KMS-11 (cell line): ENCODE results near the gene RPTN.

ENCODE experiments used
- H2AFZ ChIP-seq: fragments of 200-600 bp; sonication (generic); 2 replicates; pipeline ENCODE4 v1.6.1; 2016; ENCODE audit warnings: antibody characterized with exemption, mixed run types, low read depth
- H3K27ac ChIP-seq: fragments of 200-600 bp; sonication (generic); 2 replicates; pipeline ENCODE4 v1.6.1; 2016; ENCODE audit warnings: mild to moderate bottlenecking, mixed run types
- H3K27me3 ChIP-seq: fragments of 200-600 bp; sonication (generic); 2 replicates; pipeline ENCODE4 v1.6.1; 2017; ENCODE audit warnings: mild to moderate bottlenecking, low read depth, mixed run types, moderate library complexity; ENCODE audit not compliant: insufficient read depth
- H3K36me3 ChIP-seq: fragments of 200-600 bp; sonication (generic); 2 replicates; pipeline ENCODE4 v1.6.1; 2017; ENCODE audit warnings: mild to moderate bottlenecking, mixed run types; ENCODE audit not compliant: insufficient read depth
- H3K4me1 ChIP-seq: fragments of 200-600 bp; sonication (generic); 2 replicates; pipeline ENCODE4 v1.6.1; 2016; ENCODE audit warnings: mild to moderate bottlenecking, low read depth, mixed run types; ENCODE audit not compliant: poor library complexity, severe bottlenecking
- H3K4me2 ChIP-seq: fragments of 200-600 bp; sonication (generic); 2 replicates; pipeline ENCODE4 v1.7.0; 2016; ENCODE audit warnings: mild to moderate bottlenecking, mixed run types
- H3K4me3 ChIP-seq: fragments of 200-600 bp; sonication (generic); IDR thresholded peaks from 2 replicates; pipeline ENCODE4 v1.6.1; 2017; ENCODE audit warnings: low read depth, low read length, mixed read lengths; ENCODE audit not compliant: insufficient read depth
- H3K79me2 ChIP-seq: fragments of 200-600 bp; sonication (generic); 2 replicates; pipeline ENCODE4 v1.6.1; 2016; ENCODE audit warnings: low read depth, mixed run types; ENCODE audit not compliant: insufficient read depth
- H3K9ac ChIP-seq: fragments of 200-600 bp; sonication (generic); 2 replicates; pipeline ENCODE4 v1.6.1; 2016; ENCODE audit warnings: mild to moderate bottlenecking, mixed run types
- H4K20me1 ChIP-seq: fragments of 200-600 bp; sonication (generic); 2 replicates; pipeline ENCODE4 v1.6.1; 2016; ENCODE audit warnings: mild to moderate bottlenecking, mixed run types; ENCODE audit not compliant: insufficient read depth
- TF ChIP-seq, protein P1 (sequence below): fragments of 200-600 bp; sonication (generic); conservative IDR thresholded peaks from 2 replicates; pipeline ENCODE4 v1.6.1; 2017; ENCODE audit warnings: low read depth, mild to moderate bottlenecking, antibody characterized with exemption, low read length, moderate library complexity, mixed read lengths

RPTN gene

GRCh38 chr1:152179566-152179965, 20.5 kb upstream of the RPTN start:
- Histone ChIP-seq H3K9ac (no peak overlapping the region), H3K27ac (no peak overlapping the region), H3K4me1 (no peaks in the 10 kb centered on the region)

DNA sequence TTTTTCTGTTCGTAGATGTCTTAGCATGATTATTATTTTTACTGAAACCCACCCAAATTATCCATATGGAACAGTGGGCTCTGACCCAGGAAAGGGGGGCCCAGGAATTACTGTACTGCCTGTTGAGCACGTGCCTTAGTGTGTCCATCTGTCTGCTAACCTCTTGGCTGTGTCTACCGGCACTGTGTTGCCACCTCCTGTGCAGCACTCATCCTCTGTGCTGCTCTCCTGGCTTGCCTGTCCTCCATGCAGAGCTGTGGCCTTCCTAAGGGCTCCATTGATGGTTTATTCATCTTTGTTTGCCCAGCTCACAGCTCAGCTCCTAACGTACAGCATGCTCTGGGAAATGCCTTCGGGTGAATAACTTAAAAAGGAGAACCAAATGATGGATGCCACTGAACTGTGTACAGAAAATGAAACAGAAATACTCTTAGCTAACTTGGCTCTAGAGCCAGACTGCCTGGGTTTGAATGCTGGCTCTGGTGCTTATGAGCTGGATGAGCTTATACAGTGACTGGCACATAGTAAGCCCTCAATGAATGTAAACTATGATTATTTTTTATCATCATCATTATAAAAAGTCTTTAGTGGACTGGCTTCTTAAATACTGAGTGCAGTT, 11.4 kb upstream of the RPTN start:
- no peaks in the 10 kb centered on the region for H3K27me3 ChIP-seq
- peak overlapping the region; percentile 27; the same call in 1 of the 2 replicates for H3K4me2 ChIP-seq
- no peak overlapping the region for H3K9ac ChIP-seq
- H3K36me3 ChIP-seq: no peaks in the 10 kb centered on the region
- TF ChIP-seq, protein P1, sequence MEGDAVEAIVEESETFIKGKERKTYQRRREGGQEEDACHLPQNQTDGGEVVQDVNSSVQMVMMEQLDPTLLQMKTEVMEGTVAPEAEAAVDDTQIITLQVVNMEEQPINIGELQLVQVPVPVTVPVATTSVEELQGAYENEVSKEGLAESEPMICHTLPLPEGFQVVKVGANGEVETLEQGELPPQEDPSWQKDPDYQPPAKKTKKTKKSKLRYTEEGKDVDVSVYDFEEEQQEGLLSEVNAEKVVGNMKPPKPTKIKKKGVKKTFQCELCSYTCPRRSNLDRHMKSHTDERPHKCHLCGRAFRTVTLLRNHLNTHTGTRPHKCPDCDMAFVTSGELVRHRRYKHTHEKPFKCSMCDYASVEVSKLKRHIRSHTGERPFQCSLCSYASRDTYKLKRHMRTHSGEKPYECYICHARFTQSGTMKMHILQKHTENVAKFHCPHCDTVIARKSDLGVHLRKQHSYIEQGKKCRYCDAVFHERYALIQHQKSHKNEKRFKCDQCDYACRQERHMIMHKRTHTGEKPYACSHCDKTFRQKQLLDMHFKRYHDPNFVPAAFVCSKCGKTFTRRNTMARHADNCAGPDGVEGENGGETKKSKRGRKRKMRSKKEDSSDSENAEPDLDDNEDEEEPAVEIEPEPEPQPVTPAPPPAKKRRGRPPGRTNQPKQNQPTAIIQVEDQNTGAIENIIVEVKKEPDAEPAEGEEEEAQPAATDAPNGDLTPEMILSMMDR: no peak
- no peaks in the 10 kb centered on the region for H4K20me1 ChIP-seq
- no peak overlapping the region for H3K4me3 ChIP-seq
- H3K79me2 ChIP-seq: no peaks in the 10 kb centered on the region
- H2AFZ ChIP-seq: no peak overlapping the region; the same call in 1 of the 2 replicates
- H3K4me1 ChIP-seq: peaks cover 40% of the 10 kb centered on the region
- H3K27ac ChIP-seq: no peak overlapping the region

More at GRCh38 chr1:152179566-152179965, 20.5 kb upstream of the RPTN start:
- Histone ChIP-seq H4K20me1 (no peaks in the 10 kb centered on the region), H2AFZ (no peak overlapping the region), H3K4me2 (no peak overlapping the region), H3K36me3 (no peaks in the 10 kb centered on the region), H3K4me3 (no peak overlapping the region), H3K27me3 (no peaks in the 10 kb centered on the region), H3K79me2 (no peaks in the 10 kb centered on the region)
- TF ChIP-seq, protein P1: no peak

DNA sequence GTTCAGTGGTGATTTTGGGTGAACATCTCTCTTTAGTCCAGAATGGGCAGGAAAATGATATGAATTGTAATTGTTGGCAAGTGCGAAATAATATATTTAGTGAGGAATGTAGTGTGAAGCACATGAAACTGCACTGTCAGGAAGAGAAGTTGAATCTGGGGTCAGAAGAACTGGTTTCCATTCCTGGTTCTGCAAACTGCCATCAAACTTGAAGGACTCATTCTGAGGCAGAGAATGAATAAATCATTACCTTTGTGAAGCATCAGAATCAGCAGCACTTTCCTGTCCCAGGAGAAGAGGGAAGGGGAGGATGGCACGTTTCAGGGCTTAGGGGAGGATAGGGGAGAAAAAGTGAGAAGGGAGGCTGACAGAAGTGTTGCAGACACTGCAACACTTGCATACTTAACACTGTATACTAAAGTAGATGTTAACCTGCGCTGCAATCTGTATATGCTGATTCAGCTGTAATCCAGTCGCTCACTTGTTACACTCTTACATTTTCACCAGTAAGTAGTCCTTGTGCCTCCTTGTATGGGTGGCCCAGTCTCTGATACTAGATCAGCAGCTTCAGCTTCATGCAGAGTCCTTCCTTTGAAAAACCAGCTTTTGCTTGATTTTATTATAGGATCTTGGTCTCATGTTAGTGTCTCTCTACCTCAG, 10.5 kb upstream of the RPTN start:
- Histone ChIP-seq H3K9ac (no peak overlapping the region), H3K79me2 (no peaks in the 10 kb centered on the region), H4K20me1 (no peaks in the 10 kb centered on the region), H3K27me3 (no peaks in the 10 kb centered on the region), H3K4me2 (peak overlapping the region; percentile 27; the same call in 1 of the 2 replicates), H3K4me1 (peaks cover 40% of the 10 kb centered on the region), H3K27ac (no peak overlapping the region), H3K36me3 (no peaks in the 10 kb centered on the region), H2AFZ (no peak overlapping the region), H3K4me3 (no peak overlapping the region)
- TF ChIP-seq, protein P1: no peak

- Histone ChIP-seq H3K79me2 (no peaks in the 10 kb centered on the region), H4K20me1 (no peaks in the 10 kb centered on the region), H3K27ac (no peak overlapping the region), H3K4me1 (peaks cover 40% of the 10 kb centered on the region), H3K9ac (no peak overlapping the region), H3K4me2 (no peak overlapping the region), H3K36me3 (no peaks in the 10 kb centered on the region), H3K4me3 (no peak overlapping the region), H2AFZ (no peak overlapping the region), H3K27me3 (no peaks in the 10 kb centered on the region)
- TF ChIP-seq, protein P1: no peak
Measured at GRCh38 chr1:152168535-152168868, 9.5 kb upstream of the RPTN start.
